IMR-90 (cell line): ENCODE results near the gene RPS6KA5. TPM values are rescaled to one million over a fixed set of nuclear protein-coding genes. Genes with fewer than 3 reads are reported as not detected.

Experiments used
- ATAC-seq: fragments of 200-7000 bp; cut with Tn5 transposase; 2 replicates; pipeline ENCODE4 v1.9.1; 2020; ENCODE audit warnings: low read depth, mild to moderate bottlenecking, moderate library complexity
- BruUV-seq: library from RNA; stranded (reverse); fragments of 400-500 nt; replicated peaks from 2 replicates; lab custom pipeline; 2021; lab: Mats Ljungman, UMichigan
- CTCF ChIA-PET: fragments of 300-600 bp; formaldehyde crosslinking; extraction: SDS; loops from one replicate; lab custom pipeline; 2021; ENCODE audit warnings: antibody characterized with exemption; lab: Yijun Ruan, JAX
- POLR2A ChIA-PET: fragments of 300-600 bp; sonication (Branson Sonifier 250); formaldehyde crosslinking; loops from one replicate; lab custom pipeline; 2022; ENCODE audit warnings: antibody characterized with exemption; ENCODE audit not compliant: unreplicated experiment; lab: Charles Lee
- DNase-seq: peaks from one replicate; pipeline ENCODE4 v3.0.0; 2013
- H2AFZ ChIP-seq: replicated peaks from 2 replicates; pipeline ENCODE3; 2013; ENCODE audit warnings: low read length, mild to moderate bottlenecking; ENCODE audit not compliant: poor library complexity
- H2AK5ac ChIP-seq: 2 replicates; pipeline ENCODE4 v1.6.1; 2013; ENCODE audit warnings: low read depth, low read length, inconsistent platforms
- H2AK9ac ChIP-seq: replicated peaks from 2 replicates; pipeline ENCODE3; 2013; ENCODE audit warnings: mild to moderate bottlenecking, low read depth, low read length, moderate library complexity; ENCODE audit not compliant: poor library complexity
- H2BK120ac ChIP-seq: 2 replicates; pipeline ENCODE4 v1.6.1; 2013; ENCODE audit warnings: low read depth, low read length, inconsistent platforms
- H2BK15ac ChIP-seq: 3 replicates; pipeline ENCODE4 v1.6.1; 2013; ENCODE audit warnings: low read depth, low read length, inconsistent platforms
- H2BK20ac ChIP-seq: 2 replicates; pipeline ENCODE4 v1.6.1; 2013; ENCODE audit warnings: low read depth, mild to moderate bottlenecking, inconsistent platforms, low read length, moderate library complexity
- H2BK5ac ChIP-seq: 2 replicates; pipeline ENCODE4 v1.6.1; 2013; ENCODE audit warnings: mild to moderate bottlenecking, low read depth, low read length, inconsistent platforms; ENCODE audit not compliant: poor library complexity, severe bottlenecking
- H3K14ac ChIP-seq: replicated peaks from 2 replicates; pipeline ENCODE4 v1.6.1; 2013; ENCODE audit warnings: low read depth, low read length, inconsistent platforms
- H3K18ac ChIP-seq: 2 replicates; pipeline ENCODE4 v1.6.1; 2013; ENCODE audit warnings: low read depth, low read length, control low read depth
- H3K23ac ChIP-seq: 2 replicates; pipeline ENCODE4 v1.6.1; 2013; ENCODE audit warnings: low read depth, low read length, inconsistent platforms
- H3K27ac ChIP-seq: 2 replicates; pipeline ENCODE4 v1.5.1; 2013; ENCODE audit warnings: mild to moderate bottlenecking, control low read depth, low read length; ENCODE audit not compliant: insufficient read depth
- H3K27me3 ChIP-seq: 2 replicates; pipeline ENCODE4 v1.6.1; 2013; ENCODE audit warnings: low read length; ENCODE audit not compliant: control insufficient read depth, insufficient read depth
- H3K36me3 ChIP-seq: 2 replicates; pipeline ENCODE4 v1.6.1; 2013; ENCODE audit warnings: low read length, mixed read lengths; ENCODE audit not compliant: control insufficient read depth, insufficient read depth
- H3K4ac ChIP-seq: 2 replicates; pipeline ENCODE4 v1.6.1; 2013; ENCODE audit warnings: low read depth, low read length, inconsistent platforms
- H3K4me1 ChIP-seq: 2 replicates; pipeline ENCODE4 v1.6.1; 2013; ENCODE audit warnings: low read length, mixed read lengths; ENCODE audit not compliant: control insufficient read depth, insufficient read depth
- H3K4me2 ChIP-seq: 2 replicates; pipeline ENCODE4 v1.6.1; 2013; ENCODE audit warnings: low read depth, mild to moderate bottlenecking, control low read depth, low read length, moderate library complexity
- H3K4me3 ChIP-seq: 2 replicates; pipeline ENCODE4 v1.5.1; 2013; ENCODE audit warnings: low read depth, mild to moderate bottlenecking, control low read depth, low read length, moderate library complexity; ENCODE audit not compliant: insufficient read depth
- H3K56ac ChIP-seq: 2 replicates; pipeline ENCODE4 v1.6.1; 2013; ENCODE audit warnings: low read length, inconsistent platforms; ENCODE audit not compliant: insufficient read depth; ENCODE audit errors: extremely low read depth
- H3K79me1 ChIP-seq, 2 experiments: 2 replicates each; pipeline ENCODE4 v1.6.1; 2013; ENCODE audit warnings: low read length in 2 of 2, inconsistent platforms in 1 of 2, low read depth in 1 of 2
- H3K9ac ChIP-seq: 2 replicates; pipeline ENCODE4 v1.6.1; 2013; ENCODE audit warnings: low read depth, low read length, control low read depth
- H3K9me1 ChIP-seq: 2 replicates; pipeline ENCODE4 v1.6.1; 2013; ENCODE audit warnings: low read length, inconsistent platforms; ENCODE audit not compliant: insufficient read depth
- H3K9me3 ChIP-seq: 2 replicates; pipeline ENCODE4 v1.6.1; 2013; ENCODE audit warnings: low read length; ENCODE audit not compliant: control insufficient read depth, insufficient read depth
- H4K20me1 ChIP-seq: 2 replicates; pipeline ENCODE4 v1.6.1; 2013; ENCODE audit warnings: low read length, inconsistent platforms; ENCODE audit not compliant: insufficient read depth
- H4K5ac ChIP-seq: 2 replicates; pipeline ENCODE4 v1.6.1; 2013; ENCODE audit warnings: mild to moderate bottlenecking, low read depth, low read length, control low read depth
- H4K8ac ChIP-seq, 2 experiments: 2 replicates each; pipeline ENCODE4 v1.6.1; 2013; ENCODE audit warnings: low read depth in 2 of 2, low read length in 2 of 2, control low read depth in 1 of 2, inconsistent platforms in 1 of 2
- H4K91ac ChIP-seq: 2 replicates; pipeline ENCODE4 v1.6.1; 2013; ENCODE audit warnings: low read depth, low read length, inconsistent platforms; ENCODE audit not compliant: insufficient read depth
- BHLHE40 ChIP-seq: fragments of 150-350 bp; IDR thresholded peaks from 2 replicates; pipeline ENCODE4 v1.6.1; 2016; ENCODE audit warnings: mild to moderate bottlenecking, low read depth, low read length
- CHD1 ChIP-seq: IDR thresholded peaks from 2 replicates; pipeline ENCODE4 v1.6.1; 2012; ENCODE audit warnings: low read depth, low read length, improper control_type of control experiment
- CTCF ChIP-seq: conservative IDR thresholded peaks from 2 replicates; pipeline ENCODE4 v1.5.1; 2012; ENCODE audit warnings: mild to moderate bottlenecking, low read depth, low read length, improper control_type of control experiment
- ELK1 ChIP-seq: fragments of 150-350 bp; IDR thresholded peaks from 2 replicates; pipeline ENCODE4 v1.6.1; 2016; ENCODE audit warnings: low read depth, mild to moderate bottlenecking, low read length, moderate library complexity, borderline replicate concordance
- MAFK ChIP-seq: IDR thresholded peaks from 2 replicates; pipeline ENCODE4 v1.6.1; 2012; ENCODE audit warnings: low read depth, low read length, improper control_type of control experiment
- MXI1 ChIP-seq: IDR thresholded peaks from 2 replicates; pipeline ENCODE4 v1.6.1; 2012; ENCODE audit warnings: low read depth, mild to moderate bottlenecking, low read length, moderate library complexity, borderline replicate concordance
- NFE2L2 ChIP-seq: fragments of 150-350 bp; IDR thresholded peaks from 2 replicates; pipeline ENCODE4 v1.6.1; 2016; ENCODE audit warnings: low read depth, mild to moderate bottlenecking, low read length
- POLR2A ChIP-seq: IDR thresholded peaks from 2 replicates; pipeline ENCODE4 v1.6.1; 2012; ENCODE audit warnings: mild to moderate bottlenecking, low read depth, low read length
- RAD21 ChIP-seq: IDR thresholded peaks from 2 replicates; pipeline ENCODE4 v1.6.1; 2012; ENCODE audit warnings: low read length, improper control_type of control experiment
- RCOR1 ChIP-seq: IDR thresholded peaks from 2 replicates; pipeline ENCODE4 v1.6.1; 2012; ENCODE audit warnings: mild to moderate bottlenecking, low read length, improper control_type of control experiment; ENCODE audit not compliant: insufficient replicate concordance
- SMC3 ChIP-seq: fragments of 150-350 bp; IDR thresholded peaks from 2 replicates; pipeline ENCODE4 v1.6.1; 2016; ENCODE audit warnings: low read depth, mild to moderate bottlenecking, antibody characterized with exemption, low read length, moderate library complexity
- USF2 ChIP-seq: fragments of 150-350 bp; IDR thresholded peaks from 2 replicates; pipeline ENCODE4 v1.6.1; 2017; ENCODE audit warnings: mild to moderate bottlenecking, antibody characterized with exemption, low read length, low read depth
- WGBS, 2 experiments: methylation state at CpG; one replicate each; pipeline versions ENCODE4 v1.1.5 to v1.1.7; 2013; ENCODE audit warnings: missing lambda C conversion rate in 2 of 2; ENCODE audit not compliant: insufficient read length in 1 of 2; ENCODE audit errors: extremely low coverage in 2 of 2; 5-methylcytosine and 5-hydroxymethylcytosine counted together
- dilution Hi-C: fragments of 300-500 bp; cut with HindIII; formaldehyde crosslinking; loops from one replicate; pipeline ENCODE4 v1.14.3; 2018; ENCODE audit warnings: low sequenced_read_pairs; ENCODE audit not compliant: unreplicated experiment
- in situ Hi-C: fragments of 300-500 bp; cut with MboI; formaldehyde crosslinking; loops from 3 replicates; pipeline ENCODE4 v1.14.3; 2019; ENCODE audit warnings: low sequenced_read_pairs, inconsistent platforms, mixed read lengths
- intact Hi-C: fragments of 100-400 bp; cut with micrococcal nuclease; formaldehyde crosslinking; loops from 2 replicates; pipeline ENCODE4 v1.10.0; 2022
- polyA plus RNA-seq, 3 experiments: library from polyadenylated mRNA; depleted of rRNA; stranded (reverse); fragments of >200 nt; gene quantifications; 2 replicates each; pipeline ENCODE4 v1.2.3, GENCODE V29; 2012; ENCODE audit warnings: low replicate concordance in 1 of 3
- total RNA-seq: library from RNA; depleted of rRNA; stranded (reverse); fragments of >200 nt; gene quantifications from 2 replicates; pipeline ENCODE4 v1.2.3, GENCODE V29; 2012

Gene RPS6KA5
- total and polyA plus RNA-seq, 2 of the 4 experiments (the other 2 are of a cell fraction): 0.36 TPM

- TF ChIP-seq ELK1: no peak
Observed at GRCh38 chr14:91108941-91109611, 48.6 kb upstream of the RPS6KA5 start (continued).

GRCh38 chr14:91103116-91103515 lies 42.7 kb upstream of the RPS6KA5 start:
- H2AK5ac ChIP-seq: no peak overlapping the region
- in situ Hi-C loops: no loop called here
- no peak for DNase-seq
- TF ChIP-seq CTCF (no peak), NFE2L2 (no peak), RAD21 (no peak), BHLHE40 (no peak), POLR2A (no peak), RCOR1 (no peak), SMC3 (no peak), USF2 (no peak), CHD1 (no peak), MXI1 (no peak), MAFK (no peak)

More at GRCh38 chr14:91103116-91103515, 42.7 kb upstream of the RPS6KA5 start:
- Histone ChIP-seq H3K27ac (no peak overlapping the region), H4K91ac (no peak overlapping the region), H2BK120ac (no peak overlapping the region), H3K18ac (no peak overlapping the region), H2BK20ac (no peak overlapping the region), H3K4me1 (no peaks in the 10 kb centered on the region; the same call in 1 of the 2 replicates), H4K20me1 (no peaks in the 10 kb centered on the region), H3K56ac (no peak overlapping the region), H3K23ac (no peak overlapping the region), H2BK15ac (no peak overlapping the region), H2AFZ (no peak overlapping the region), H3K9me3 (no peaks in the 10 kb centered on the region), H3K27me3 (peaks cover 4% of the 10 kb centered on the region), H3K4ac (no peak overlapping the region), H3K9me1 (no peaks in the 10 kb centered on the region), H2AK9ac (no peak overlapping the region), H3K4me2 (no peak overlapping the region), H4K8ac (no peak overlapping the region), H3K4me3 (no peak overlapping the region), H4K5ac (no peak overlapping the region), H3K79me1 (no peaks in the 10 kb centered on the region), H3K14ac (no peak overlapping the region), H3K9ac (no peak overlapping the region), H2BK5ac (no peak overlapping the region), H3K36me3 (no peaks in the 10 kb centered on the region)
- WGBS, 2 experiments: 27% methylated on average over 3 of the region's 8 CpGs; no CpG with 5 or more reads in 1 of the 2 experiments
- BruUV-seq: no TSS peak
- intact Hi-C loops: no loop called here
- dilution Hi-C loops: no loop called here
- CTCF ChIA-PET: no interaction called here
- POLR2A ChIA-PET: no interaction called here
- no peak for ATAC-seq
